Measurements from ENCODE around the gene SGCA.

The SGCA gene

DNA sequence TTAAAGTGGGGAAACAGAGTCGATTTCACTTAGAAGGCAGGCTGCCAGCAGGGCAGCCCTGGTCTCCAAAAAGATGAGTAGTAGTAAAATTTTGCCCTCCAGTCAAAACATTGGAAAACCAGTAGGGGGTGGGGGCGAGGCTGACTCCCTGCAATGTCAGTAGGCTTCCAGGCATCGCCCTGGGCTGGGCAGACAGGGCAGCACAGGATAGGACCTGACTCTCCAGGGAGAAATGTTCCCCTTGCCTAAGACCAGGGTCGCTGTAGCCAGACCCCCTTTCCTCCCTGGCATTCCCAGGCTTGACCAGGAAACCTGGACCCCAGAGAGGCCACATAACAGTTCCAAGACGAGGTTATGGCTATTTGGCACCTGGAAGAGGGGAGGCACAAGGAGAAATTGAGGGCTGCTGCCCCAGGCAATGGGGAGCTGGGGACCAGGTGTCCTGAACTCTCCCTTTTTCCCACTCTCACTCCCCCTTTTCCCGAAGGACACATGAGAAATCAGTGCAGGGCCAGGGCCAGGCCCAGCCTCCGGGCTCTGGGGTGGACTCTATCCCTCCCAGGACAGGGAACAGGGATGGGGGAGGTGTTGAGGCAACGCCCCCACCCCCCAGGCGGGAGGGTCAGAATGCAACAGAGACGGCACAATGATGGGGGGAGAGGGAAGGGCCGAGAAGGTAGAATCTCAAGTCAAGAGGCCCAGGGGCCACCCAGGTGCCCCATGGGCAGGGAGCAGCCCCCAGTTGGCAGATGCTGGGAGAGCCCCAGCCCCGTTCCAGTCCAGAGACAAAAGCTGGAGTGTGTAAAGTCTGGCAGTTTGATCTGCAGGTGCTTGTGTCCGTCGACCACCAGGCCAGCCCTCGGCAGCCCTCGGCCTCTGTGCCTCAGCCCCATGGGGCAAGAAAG, 31.3 kb upstream of the SGCA start:
- no peak for DNase-seq (ENCODE audit: low read depth)

DNA sequence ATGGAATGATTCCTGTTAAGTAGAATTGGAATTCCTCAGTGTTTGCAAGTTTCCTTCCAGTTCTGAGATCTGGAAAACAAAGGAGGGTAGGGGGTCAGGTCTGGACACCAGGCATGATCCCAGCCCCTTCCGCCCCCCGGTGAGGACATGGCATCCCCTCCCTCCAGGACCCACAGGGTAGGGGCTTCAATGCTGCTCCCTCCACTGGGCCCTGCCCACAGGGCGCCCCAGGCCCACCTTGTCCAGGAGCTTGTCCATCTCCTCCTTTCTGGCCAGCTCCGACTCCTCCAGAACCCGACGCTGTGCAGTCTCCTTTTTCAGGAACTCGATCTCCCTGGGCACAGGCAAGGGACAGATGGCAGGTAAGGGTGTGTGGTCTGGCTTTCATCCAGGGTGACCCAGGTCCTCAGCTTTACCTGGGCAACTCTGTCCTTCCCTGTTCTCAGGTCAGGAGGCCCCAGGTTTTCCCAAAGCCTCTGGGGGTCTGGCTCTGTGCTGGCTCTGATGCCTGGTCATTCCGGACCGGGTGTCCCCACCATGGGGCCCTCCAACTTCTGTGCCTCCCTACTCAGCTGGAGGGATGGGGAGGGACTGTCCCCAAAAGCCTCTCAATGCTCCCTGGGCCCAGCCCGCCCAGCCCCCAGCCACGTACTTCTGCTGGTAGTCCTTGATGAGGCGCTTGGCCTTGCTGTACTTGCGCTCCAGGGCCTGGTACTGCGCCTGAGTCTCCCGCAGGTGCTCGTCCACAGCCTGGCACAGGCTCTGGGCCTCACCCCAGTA, 30.3 kb upstream of the SGCA start:
- DNase-seq (ENCODE audit: low read depth), result no peak

DNA sequence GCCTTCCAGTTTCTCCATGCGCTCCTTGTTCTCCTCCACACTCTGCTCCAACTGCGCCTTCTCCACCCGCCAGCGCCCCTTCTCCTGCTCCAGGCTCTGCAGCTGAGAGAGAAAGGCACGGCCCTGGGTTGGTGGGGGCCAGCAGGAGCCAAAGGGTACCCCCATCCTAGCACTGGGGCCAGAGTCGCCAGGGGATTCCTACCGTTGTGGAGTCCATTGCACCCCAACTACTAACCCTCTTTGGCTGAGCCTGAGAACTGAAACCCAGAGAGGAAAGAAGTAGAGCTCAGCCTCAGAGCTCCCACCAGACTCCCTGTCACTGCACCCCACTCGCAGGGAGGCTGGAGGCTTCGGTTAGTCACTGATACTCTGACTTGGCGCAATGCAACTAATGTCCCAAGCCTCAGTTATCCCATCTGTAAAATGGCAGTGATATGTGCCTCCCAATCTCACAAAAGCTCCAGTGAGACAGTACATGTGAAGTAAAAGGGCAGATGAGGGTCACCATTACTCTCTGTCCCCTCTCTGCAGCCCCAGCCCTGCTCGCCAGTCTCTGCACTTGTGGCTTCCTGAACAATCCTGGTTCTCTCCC, 29.6 kb upstream of the SGCA start:
- no peak for DNase-seq (ENCODE audit: low read depth)

DNA sequence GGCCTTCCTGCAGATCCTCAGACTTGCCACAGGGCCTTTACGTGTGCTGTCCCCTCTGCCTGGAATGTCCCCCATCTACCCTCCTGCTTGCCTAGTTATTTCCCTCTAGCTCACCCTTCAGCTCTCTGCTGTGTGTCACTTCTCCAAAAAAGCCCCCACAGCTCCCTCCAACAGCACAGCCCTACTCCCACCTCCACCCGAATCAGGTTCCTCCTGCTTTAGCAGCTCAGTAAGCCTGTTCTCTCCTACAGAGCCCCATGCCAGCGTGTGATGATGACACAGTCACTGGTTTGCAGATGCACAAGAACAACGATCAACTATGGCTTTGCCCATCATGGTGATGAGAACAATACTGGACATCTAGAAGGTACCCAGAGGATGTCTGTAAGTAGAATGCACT, 28.8 kb upstream of the SGCA start:
- no peak for DNase-seq (ENCODE audit: low read depth)

DNA sequence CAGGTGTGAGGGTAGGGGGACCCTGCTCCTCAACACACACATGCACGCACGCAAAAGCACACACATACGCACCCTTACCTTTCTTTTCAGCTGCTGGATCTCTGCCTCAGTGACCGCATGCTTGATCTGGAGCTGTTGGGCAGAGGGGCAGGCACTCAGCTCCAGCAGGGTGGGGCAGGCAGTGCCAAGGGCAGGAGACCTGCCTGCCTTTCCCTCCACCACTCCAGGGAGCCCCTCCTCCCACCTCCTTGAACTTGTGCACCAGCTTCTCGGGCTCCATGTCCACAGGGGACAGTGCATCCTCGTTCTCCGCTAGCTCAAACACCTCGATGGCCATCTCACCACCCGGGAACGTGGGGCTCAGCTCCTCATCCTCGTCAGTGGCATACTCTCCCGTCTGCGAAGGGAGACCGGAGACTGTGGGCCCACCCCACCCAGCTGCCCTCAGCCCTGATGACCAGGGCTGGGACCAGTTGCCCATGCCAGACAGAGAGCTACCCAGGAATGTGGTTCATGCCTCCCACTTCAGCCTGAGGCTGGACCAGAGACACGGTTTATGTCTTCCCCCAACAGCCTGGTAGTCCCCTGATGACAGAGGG, 26.5 kb upstream of the SGCA start:
- no peak for DNase-seq (ENCODE audit: low read depth)

DNA sequence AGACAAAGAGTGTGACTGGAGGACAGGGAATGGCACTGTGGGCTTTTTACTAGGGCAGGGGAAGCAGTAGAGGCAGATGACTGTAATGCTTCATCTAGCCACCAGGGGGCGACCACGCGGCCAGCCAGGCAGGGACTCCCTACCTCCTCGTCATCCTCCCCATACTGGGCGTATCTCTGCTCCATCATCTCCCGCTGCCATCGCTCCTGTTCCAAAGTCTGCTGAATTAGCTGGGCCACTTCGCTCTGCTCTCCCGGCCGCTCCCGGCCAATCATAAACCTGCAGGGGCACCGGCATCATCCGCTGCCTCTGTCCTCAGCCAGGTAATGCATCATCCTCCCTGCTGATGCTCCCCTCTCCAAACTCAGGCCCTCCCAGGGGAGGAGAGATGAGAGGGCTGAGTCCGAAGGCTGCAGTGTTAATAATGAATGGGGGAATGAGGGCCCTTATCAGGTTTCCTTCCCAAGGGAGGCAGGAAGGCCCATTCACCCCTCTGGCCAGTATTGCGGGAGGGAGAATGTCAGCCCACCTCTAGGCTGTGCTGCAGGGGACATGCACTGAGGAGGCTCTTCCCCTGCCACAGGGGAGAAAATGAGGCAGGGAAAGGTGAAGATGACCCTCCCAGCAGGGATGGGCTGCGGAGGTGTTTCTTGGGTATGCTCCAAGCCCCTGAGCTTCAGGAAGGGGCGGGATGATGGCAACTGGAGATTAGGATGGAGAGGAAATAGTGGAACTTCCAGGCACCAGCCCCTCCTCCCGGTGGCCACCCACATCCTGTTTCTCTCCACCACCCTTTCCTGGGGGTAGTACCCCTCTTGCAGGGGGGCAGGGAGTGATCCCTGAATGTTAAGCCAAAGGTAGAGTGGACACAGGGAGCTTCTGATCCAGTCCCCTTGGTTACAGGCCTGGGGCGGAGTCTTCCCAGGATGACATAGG, 25.6 kb upstream of the SGCA start:
- peak; percentile 73 for DNase-seq (ENCODE audit: low read depth)

DNA sequence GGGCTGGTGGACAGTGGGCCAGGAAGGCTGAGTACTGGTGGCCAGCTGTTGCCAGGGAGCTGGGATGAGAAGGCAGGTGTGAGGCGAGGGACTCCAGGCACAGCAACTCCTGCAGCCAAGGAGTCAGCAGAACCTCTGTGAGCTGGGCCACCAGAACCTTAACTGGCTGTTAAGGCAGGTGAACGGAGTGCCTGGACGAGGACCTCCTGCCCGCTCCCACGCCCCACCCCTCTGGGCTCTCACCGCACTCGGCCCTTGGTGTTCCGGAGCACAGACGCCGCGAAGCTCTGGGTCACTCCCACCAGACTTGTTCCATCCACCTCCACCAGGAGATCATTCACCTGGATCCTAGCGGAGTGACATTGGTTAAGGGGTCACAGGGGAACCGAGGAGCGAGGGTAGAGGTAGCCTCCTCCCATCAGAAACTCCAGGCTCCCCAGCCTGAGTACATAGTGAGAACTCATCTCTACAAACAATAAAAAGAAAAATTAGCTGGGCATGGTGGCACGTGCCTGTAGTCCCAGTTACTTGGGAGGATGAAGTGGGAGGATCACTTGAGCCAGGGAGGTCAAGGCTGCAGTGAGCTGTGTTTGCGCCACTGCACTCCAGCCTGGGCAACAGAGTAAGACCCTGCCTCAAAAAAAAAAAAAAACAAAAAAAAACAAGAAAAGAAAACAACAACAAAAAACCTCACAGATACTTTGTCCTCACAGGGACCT, 24.6 kb upstream of the SGCA start:
- DNase-seq (ENCODE audit: low read depth), result no peak

DNA sequence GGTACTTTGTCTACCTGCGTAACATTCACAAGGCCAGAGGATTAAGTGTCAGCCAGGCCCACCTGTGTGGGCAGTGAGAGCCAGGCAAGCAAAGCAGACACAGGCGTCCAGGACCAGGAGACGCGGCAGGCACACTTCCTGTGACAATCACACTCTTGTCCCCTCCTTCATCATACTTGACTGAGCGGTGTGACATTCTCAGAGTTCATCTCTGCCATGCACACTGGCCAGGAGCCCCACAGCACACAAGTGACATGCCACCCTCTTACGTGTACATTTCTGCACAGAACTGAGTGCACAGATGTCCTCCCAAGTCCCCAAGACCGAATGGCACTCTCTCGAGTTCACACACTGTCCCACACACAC, 24.1 kb upstream of the SGCA start:
- DNase-seq (ENCODE audit: low read depth), result no peak

DNA sequence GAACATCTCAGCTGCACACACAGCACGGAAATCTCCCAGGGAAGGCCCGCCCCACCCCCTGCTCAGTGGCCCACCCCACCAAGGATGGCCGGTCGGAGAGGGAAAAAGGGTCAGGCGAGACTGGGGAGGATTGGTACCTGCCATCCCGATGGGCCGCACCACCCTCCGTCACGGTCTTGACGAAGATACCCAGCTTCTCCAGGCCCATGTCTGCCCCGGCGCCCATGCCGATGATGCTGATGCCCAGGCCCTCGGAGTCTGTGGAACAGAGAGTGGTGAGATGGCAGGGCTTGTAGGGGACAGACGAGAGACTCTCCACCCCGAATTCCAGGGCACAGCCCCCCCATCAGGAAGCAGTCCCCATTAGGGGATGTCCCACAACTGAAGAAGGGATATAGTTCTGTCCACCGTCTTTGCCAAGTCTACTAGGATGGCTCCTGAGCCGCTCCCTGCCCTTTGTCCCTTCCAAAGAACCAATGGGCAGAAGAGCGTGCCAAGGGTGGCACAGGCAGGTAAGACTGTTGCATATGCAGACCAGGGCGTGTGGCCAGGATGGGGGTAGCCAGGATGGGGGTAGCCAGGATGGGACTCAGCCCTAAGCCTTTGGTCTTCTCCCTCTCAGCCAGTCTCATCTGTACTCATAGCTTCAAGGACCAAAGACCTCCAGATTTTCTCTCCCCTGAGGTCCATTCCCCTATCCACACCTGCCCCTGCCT, 22.2 kb upstream of the SGCA start:
- DNase-seq (ENCODE audit: low read depth), result no peak

DNA sequence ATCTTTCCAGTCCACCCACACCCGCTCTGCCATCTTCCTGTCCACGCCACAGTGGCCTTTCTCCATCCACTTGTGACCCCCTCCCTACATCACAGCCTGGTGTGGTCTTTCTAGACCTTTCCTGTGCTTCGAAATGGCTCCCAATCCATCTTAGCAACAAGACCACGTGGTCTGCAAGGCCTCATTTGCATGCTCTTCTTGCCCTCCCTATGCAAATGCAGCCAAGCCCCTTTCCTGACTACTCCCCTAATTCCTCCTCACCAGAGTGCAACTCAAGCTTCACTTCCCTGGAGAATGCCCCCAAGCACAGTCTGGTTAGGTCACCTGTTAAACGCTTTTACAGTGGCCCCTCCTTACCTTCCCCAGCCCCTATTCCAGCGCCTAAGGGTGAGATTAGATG, 21.4 kb upstream of the SGCA start:
- no peak for DNase-seq (ENCODE audit: low read depth)

DNA sequence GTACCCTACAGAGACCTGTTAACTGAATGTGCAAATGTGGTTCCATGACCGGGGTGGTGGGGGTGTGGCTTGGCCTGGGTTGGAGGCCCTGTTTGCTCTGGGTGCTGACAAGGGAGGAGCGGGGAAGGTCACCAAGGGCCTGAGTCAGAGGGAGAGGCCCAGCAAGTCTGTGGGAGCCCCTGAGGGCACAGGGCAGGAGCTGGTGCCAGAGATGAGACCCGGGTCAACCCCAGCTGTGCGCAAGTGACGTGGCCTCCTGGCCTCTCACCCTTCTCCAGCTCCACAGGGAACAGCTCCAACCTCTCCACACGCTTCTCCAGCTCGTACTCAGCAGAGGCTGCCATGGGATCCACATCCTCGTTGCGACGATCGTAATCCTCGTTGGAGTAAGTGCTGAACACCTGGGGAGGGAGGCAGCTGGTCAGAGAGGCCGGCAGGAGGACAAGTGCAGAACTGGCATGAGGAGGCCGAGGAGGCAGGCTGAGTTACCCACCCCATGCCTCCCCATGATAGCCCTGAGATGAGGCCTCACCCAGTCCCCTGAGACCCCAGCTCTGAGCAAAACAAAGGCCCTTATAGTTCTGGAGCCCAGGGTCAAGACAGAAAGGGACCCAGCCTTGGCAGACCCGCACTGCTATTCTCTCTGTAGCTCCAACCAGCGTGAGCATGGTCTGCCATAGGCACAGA, 20.8 kb upstream of the SGCA start:
- no peak for DNase-seq (ENCODE audit: low read depth)

DNA sequence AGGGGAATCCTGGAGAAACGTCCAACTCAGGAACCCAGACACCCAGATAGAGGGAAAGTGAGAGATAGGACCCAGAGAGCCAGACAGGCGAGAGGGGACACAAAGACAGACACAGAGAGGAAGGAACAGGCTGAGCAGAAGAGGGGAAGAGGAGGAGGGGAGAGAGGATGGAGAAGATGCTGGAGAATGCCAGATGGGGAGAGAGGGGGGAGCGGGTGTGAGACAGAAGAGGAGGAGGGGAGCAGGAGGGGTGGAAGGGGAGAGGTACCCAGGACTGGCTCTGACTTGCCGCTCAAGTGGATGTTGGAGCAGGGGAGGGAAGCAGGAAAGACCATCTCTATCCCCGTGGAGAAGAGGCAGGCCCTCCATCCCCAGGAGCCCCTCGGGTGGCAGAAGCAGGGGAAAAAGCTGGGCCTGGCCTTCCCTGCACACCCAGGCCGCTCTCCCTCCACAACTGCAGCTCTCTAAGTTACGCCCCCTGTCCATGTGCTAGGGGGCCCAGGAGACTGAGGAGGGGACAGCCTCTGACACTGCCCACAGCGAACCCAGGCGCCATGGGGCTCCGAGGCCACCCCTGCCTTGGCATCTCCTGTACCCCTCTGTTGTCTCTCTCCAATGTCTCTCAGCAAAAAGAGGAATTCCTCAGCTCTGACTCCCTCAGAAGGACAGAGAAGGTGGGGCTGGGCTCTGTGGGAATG, 20.1 kb upstream of the SGCA start:
- DNase-seq (ENCODE audit: low read depth), result no peak

DNA sequence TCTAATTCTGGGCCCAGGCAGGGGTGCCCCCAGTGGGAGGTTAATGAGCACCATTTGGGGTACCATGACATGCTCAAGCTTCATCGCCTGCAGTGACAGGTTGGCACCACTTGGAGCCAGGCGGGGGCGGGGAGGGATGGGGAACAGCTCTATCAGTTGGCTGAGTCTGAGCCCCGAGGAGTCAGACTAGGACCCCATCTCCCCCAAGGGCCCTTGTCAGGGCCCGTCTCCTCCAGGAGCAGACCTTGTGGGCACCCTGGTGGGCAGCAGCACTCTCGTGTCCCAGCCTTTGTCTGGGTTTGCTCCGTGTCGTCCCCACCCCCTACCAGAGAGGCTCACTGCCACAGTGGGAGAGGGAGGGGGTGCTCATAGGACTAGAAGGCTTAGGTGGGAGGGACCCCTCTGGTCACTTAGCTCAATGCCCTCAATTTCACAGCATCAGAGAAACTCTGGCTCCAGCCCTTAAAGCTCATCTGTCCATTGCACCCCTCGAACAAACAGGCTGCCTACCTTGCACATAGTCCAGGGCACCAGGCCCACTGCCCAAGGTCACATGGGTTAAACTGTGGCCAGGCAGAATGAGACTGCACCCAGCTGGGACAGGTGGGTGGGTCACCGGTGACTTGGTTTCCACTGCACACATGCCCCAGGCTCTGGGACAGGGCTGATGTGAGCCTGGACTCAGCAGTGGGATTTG, 19.4 kb upstream of the SGCA start:
- DNase-seq (ENCODE audit: low read depth), result no peak

DNA sequence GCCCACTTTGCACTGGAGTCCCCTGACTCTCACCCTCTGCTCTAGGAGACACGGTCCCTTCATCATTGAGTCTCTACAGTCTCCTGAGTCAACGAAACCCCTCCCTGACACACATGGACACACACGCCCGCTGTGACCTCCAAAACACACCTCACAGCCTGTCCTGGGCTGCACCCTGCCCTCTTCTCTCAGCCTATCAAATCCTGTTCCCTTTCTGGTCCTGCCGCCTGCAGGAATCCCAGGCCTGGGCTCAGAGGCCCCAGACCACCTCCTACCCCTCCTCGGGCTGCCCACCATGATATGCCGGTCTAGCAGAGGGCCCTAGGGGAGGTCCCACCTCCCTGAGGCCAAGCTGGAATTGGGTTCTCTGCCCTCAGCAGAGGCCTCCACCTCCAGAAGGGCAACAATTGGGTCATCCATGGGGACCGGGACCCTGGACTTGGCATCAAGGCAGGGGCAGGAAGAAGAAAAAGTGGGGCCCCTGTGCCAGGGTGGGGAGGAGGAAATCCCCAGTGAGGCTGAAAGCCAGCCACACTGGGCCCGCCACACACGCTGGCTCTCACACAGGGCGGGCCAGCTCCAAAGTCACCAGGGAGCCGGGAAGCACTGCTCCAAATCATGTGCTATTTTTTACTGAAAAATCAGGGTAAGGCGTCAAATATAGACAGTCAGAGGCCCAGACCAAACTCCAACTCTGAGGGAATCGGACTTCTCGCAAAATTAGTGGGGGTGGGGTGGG, 18.7 kb upstream of the SGCA start:
- DNase-seq (ENCODE audit: low read depth), result no peak

DNA sequence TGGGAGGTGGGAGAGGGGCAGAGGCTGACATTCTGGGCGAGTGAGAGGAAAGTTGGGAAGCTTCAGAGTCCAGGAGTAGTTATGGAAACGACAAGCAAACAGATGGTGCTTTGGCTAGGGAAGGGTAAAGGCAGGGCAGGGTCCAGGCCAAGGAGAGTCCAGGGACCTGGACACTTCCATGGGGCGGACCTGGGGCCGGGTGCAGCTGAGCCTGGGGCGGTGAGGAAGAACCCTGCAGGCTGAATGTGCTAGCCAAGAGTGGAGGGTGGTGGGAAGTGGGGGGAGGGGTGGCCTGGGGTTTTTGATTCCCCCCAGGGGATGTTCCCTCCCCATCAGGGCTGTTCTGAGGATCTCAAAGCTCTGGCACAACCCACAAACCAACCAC, 18.0 kb upstream of the SGCA start:
- no peak for DNase-seq (ENCODE audit: low read depth)

DNA sequence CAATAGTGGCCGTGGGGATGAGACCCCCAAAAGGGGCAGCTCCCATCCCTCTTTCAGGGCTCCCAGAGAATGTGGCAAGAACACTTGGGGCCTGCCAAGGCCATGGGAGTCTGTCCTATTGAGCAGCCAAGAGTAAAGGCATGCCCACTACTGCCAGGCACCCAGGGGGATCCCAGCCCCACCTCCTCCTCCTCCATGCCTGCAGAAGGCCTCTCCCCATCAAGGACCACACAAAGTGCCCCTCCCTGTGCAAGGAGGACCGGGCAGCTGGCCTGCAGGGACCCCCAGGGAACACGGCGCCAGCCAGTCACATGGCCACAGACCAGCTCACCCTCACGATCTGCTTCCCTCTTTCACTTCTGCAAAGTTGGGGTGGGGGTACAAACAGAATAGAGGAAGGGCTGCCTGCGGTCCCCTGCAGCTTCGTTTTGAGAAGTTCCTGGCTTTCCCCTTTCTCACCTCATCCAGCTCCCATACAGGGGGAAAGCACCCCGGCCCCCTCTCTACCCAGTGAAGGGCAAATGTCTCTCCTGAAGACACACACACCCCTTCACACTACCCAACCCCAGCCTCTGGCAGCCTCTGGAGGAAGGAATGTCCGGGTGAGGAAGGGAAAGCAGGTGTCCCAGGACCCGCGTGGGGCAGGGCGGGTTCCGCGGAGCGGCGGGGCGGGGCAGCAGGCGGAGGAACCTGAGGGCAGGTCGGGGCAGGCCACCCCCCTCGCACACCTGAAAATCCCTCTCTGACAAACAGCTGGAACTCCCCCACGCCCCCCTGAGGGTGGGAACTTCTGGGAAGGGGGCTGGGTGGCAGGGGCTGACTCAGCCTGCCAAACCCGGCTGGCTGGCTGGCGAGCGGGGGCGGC, 17.3 kb upstream of the SGCA start:
- peak; percentile 61 for DNase-seq (ENCODE audit: low read depth)

DNA sequence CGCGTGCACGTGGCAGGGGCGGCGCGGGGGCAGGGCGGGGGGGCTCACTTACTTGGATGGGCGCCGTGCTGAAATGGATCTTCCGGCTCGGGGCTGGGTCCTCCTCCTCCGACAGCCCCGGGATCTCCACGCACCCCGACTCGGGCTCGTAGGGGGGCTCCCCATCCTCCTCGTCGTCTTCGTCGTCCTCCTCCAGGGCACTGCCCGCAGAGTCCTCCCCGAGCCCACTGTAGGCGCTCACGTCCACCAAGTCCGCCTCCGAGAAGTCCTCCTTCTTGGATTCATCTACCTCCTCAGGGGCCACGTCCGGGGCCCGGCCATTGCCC, 16.8 kb upstream of the SGCA start:
- DNase-seq (ENCODE audit: low read depth), result no peak

Data from activated gamma-delta T cell treated with anti-CD3 and anti-CD28 coated beads, Interleukin-2, amount 50 U/mL, for 16 hours (primary cell).